ENCODE data around the gene ATG2B. TPM values are rescaled to one million over a fixed set of nuclear protein-coding genes. Genes with fewer than 3 reads are reported as not detected.

The ATG2B gene
- total and polyA plus RNA-seq, 2 donors (not counting 3 experiments of a cell fraction or from before 2014, with no cell fraction given), result 5.9 to 17.8 TPM

- BruUV-seq (replicated peaks), result no TSS peak
- no peaks in the 10 kb centered on the region for H3K9me3 ChIP-seq (replicated peaks; ENCODE audit: control insufficient read depth, insufficient read depth, low read length)
- TF ChIP-seq CTCF (IDR thresholded peaks at IDR 0.05; ENCODE audit: extremely low read depth in 1 of 2, insufficient read depth in 1 of 2, low read depth in 1 of 2, low read length in 2 of 2) (no peak), JUN (IDR thresholded peaks at IDR 0.05; ENCODE audit: borderline replicate concordance, insufficient read depth, insufficient read length, low read depth) (no peak), GATA2 (IDR thresholded peaks at IDR 0.05; ENCODE audit: insufficient read depth, insufficient read length, low read depth, low read length) (no peak), FOS (IDR thresholded peaks at IDR 0.05; ENCODE audit: borderline replicate concordance, insufficient read depth, low read length) (no peak), MAX (IDR thresholded peaks at IDR 0.05; ENCODE audit: insufficient read depth, insufficient read length) (no peak), POLR2A (IDR thresholded peaks at IDR 0.05; ENCODE audit: low read depth, low read length) (no peak), MYC (IDR thresholded peaks at IDR 0.05; ENCODE audit: low read depth, low read length) (no peak), POLR2AphosphoS5 (IDR thresholded peaks at IDR 0.05; ENCODE audit: insufficient read depth, low read depth, low read length) (no peak), EZH2 (IDR thresholded peaks at IDR 0.05; ENCODE audit: borderline replicate concordance, low read depth, low read length, severe bottlenecking) (no peak)
- no peaks in the 10 kb centered on the region for H3K79me2 ChIP-seq (ENCODE audit: control insufficient read depth, insufficient read depth, low read length)
- H3K4me3 ChIP-seq (replicated peaks in 1 of 3; ENCODE audit: insufficient read depth in 1 of 3, low read depth in 1 of 3, low read length in 3 of 3), result no peak overlapping the region
- intact Hi-C loops (cut with micrococcal nuclease) (no loop called here), dilution Hi-C loops (cut with MboI; ENCODE audit: extremely low pct_ligation_motif_present, low sequenced_read_pairs) (no loop called here)
- FAIRE-seq (no peak), DNase-seq (ENCODE audit: low read depth, low spot score) (no peak)
- no peaks in the 10 kb centered on the region for H3K9me1 ChIP-seq (replicated peaks; ENCODE audit: control insufficient read depth, extremely low read depth, insufficient read depth, low read length)
- POLR2A ChIA-PET, result no interaction called here
- H3K27me3 ChIP-seq (ENCODE audit: control insufficient read depth in 2 of 2, insufficient read depth in 2 of 2, low read length in 2 of 2), result no peaks in the 10 kb centered on the region
- H3K27ac ChIP-seq (ENCODE audit: insufficient read depth, low read depth, low read length), result no peak overlapping the region
- H3K36me3 ChIP-seq (ENCODE audit: control insufficient read depth in 2 of 2, extremely low read depth in 1 of 2, insufficient read depth in 2 of 2, low read length in 2 of 2), result peaks cover 1 to 11% of the 10 kb centered on the region in 2 experiments
- no peak overlapping the region for H2AFZ ChIP-seq (ENCODE audit: low read depth, low read length)
- H3K4me1 ChIP-seq (ENCODE audit: control insufficient read depth, extremely low read depth, insufficient read depth, low read length), result no peaks in the 10 kb centered on the region
- no peak overlapping the region for H3K4me2 ChIP-seq (ENCODE audit: insufficient read depth, low read length)
- CTCF ChIA-PET, result no interaction called here
- no peaks in the 10 kb centered on the region for H4K20me1 ChIP-seq (replicated peaks; ENCODE audit: control insufficient read depth, extremely low read depth, insufficient read depth, low read length)
- no peak overlapping the region for H3K9ac ChIP-seq (replicated peaks; ENCODE audit: extremely low read depth, insufficient read depth, low read length)
These were observed 21.6 kb upstream of the ATG2B start for GRCh38 chr14:96384740-96385139.

All from endothelial cell of umbilical vein (primary cell).